HG02870 (cell line): ENCODE data around the gene GRK2.

Experiments used
- ATAC-seq: cut with Tn5 transposase; IDR thresholded peaks from one replicate; pipeline ENCODE4 v1.9.1; 2021; ENCODE audit warnings: mild to moderate bottlenecking, moderate library complexity; ENCODE audit not compliant: unreplicated experiment

The GRK2 gene

GRCh38 chr11:67269401-67270255, 3.4 kb downstream of the GRK2 start:
- ATAC-seq, result no peak

GRCh38 chr11:67270256-67271204, 4.3 kb downstream of the GRK2 start:
- ATAC-seq, result no peak

- no peak for ATAC-seq
Measured at GRCh38 chr11:67271205-67271540, 4.9 kb downstream of the GRK2 start.

GRCh38 chr11:67271541-67272284, 5.4 kb downstream of the GRK2 start:
- no peak for ATAC-seq

- no peak for ATAC-seq
Measured at GRCh38 chr11:67272327-67273259, 6.3 kb downstream of the GRK2 start.

GRCh38 chr11:67273260-67273990, 7.2 kb downstream of the GRK2 start:
- no peak for ATAC-seq

GRCh38 chr11:67274768-67275605, 8.7 kb downstream of the GRK2 start:
- no peak for ATAC-seq

- ATAC-seq, result no peak
Measured at GRCh38 chr11:67275606-67276409, 9.5 kb downstream of the GRK2 start.

GRCh38 chr11:67276781-67277230, 10.5 kb downstream of the GRK2 start:
- ATAC-seq, result no peak

GRCh38 chr11:67277231-67277961, 11.1 kb downstream of the GRK2 start:
- peak; percentile 71 for ATAC-seq

GRCh38 chr11:67278135-67278938, 12.1 kb downstream of the GRK2 start:
- ATAC-seq, result no peak

- no peak for ATAC-seq
Measured at GRCh38 chr11:67278939-67279588, 12.8 kb downstream of the GRK2 start.

- no peak for ATAC-seq
Measured at GRCh38 chr11:67279589-67280340, 13.5 kb downstream of the GRK2 start.

- ATAC-seq, result no peak
Measured at GRCh38 chr11:67280341-67280787, 14.1 kb downstream of the GRK2 start.
